Measurements from ENCODE around the gene HNRNPM.

HNRNPM gene

DNA sequence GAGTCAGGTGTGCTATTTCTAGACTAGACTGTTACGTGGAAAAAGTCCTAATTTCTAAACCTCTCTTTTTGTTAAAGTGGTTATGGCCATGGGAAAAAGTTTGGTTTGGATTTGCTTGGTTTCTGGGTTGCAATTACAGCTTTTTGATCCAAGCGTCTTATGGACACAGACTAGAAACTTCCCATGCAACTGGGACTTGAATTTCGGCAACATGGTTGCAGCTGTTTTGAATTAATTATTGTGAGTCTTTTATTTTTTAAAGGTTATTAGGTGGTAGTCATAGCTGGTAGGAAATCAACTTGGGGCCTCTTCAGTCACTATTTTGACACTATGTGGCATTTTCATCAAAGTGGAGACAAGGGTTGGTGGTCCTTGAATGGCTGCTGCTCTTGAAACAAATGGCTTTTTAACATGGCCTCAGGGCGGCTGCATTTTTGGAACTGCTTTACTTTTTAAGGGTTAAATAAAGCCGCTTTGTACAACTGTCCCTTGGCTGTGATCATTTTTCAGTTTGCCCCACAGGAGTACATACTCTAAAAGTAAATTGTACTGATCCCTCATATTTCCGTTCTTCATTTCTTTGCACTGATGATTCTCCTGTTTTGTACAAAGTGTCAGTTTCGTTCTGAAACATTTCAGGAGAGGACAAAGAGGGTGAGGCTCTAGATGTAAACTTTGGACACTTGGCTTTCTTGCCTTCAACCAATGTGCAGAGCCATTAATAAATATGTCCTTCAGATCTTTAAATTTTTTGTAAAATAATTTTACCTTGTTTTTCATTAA is 15.9 kb downstream of the HNRNPM start:
- DNase-seq, result no peak

DNA sequence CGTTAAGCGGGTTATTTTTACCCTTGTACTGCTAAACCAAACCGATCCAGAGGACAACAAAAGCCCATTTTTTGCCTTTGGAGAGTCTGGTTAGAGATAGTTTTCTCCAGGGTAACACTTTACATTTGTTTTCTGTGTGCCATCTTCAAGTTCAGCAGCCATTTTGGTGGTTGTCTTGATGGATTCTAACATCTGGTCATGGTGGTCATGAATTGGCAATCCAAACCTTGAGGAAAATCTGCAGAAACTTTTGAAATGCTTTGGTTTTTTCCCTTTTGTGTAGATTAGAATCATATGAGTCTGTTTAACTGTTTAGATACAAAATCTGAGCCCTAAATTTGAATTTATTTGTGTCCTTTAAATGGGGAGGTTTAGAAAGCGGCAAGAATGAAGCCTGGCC is 16.6 kb downstream of the HNRNPM start:
- DNase-seq, result no peak

DNA sequence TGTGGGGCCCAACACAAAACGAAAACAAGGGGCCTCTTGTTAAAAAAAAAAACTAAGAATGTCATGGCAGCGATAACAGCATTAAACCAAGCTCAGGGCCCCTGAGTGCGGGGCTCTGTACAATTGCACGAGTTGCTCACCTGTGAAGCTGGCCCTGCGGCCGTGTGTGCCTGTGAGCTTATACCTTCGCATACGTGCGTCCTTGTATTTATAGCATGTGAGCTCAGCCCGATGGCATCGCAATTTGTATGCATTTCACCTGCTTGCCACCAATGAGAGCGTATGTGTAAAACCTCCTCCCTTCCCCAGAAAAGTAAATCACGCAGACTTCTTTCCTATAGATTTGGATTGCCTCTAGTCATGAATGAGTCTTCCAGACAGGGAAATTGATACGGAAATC is 17.1 kb downstream of the HNRNPM start:
- DNase-seq, result no peak

DNA sequence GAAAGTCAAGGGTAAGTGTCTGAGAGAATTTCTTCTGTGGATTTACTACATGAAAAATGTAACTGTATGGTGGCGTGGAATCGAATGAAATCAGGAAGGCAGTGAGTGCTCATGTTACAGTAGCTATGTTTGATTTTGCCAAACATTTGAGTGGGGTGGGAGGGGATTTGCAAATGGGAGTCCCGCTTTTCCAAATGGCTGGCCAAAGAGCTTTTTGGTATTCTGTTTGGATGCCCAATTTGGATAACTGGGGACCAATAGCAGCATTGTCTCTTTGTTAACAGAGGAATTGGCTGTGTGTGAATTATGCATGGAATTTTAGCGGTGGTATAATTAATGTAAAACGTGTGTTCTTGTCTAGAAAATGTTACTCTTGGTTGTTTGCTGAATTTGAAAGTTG is 17.8 kb downstream of the HNRNPM start:
- no peak for DNase-seq

DNA sequence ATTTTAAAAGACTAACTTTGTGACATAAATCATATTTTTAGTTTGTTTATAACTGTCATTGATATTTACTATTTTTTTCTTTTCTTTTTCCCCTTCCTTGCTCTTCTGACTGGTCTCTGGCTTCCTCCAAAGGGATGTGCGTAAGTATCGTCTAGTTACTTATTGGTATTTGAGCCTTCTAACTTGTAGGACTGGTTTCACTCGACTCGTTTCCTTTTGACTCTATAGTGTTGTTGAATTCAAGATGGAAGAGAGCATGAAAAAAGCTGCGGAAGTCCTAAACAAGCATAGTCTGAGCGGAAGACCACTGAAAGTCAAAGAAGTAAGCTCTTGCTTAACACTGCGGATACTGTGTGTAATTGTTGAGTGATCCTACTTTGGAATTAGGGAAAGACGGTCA is 18.6 kb downstream of the HNRNPM start:
- no peak for DNase-seq

- DNase-seq, result no peak
These were observed 21.2 kb downstream of the HNRNPM start for GRCh38 chr19:8466018-8466417.

DNA sequence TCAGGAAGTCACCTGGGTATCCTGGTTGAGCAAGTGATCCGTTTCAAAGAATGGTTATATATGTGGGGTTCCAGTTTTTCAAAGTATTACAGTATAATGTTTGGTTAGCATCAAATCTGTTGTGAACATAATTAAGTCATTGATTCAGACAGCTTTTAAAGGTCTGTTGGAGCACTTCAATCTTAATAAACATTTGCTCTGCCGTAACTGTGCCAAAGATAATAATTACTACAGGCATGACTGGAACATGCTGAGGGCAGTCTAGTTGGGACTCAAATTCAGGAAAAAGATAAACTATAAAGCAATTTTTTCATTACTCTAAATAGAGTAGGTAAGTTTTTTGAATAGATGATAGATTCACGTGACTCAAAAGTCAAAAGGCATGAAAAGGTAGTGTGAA is 23.3 kb downstream of the HNRNPM start:
- no peak for DNase-seq

GRCh38 chr19:8468761-8469373 is 24.1 kb downstream of the HNRNPM start:
- DNase-seq, result no peak

DNA sequence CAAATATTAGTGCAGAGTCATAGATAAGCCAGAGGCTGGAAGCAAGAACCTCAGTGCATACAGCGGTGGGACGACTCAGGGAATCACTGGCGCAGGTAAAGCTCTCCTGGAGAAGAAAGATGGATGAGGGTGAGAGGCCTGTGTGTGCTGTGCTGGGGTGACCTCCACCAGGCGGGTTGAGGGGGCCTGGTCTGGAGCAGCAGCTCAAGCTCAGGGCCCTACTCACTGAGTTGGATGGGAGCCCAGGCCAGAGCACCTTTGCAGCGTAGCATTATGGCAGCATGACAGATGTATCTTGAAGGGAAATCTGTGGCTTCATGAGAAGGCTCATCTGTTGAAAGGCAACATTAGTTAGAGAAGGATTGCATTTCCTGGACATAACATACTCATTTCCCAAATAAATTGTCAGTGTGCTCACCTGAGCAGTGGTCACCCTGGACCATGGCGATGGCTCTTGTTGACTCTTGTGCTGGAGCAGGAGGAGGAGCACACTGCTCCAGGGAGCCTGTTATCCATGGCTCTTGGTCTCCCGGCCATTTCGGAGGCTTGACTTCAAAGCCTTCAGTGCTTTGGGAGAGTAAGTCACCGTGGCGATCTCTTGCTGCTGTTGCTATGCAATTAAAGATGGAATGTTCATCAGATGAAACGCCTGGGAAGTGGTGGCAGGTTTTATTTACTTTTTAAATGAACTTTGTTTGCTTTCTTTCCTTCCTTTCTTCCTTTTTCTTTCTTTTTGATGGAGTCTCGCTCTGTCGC is 25.0 kb downstream of the HNRNPM start:
- DNase-seq, result no peak

DNA sequence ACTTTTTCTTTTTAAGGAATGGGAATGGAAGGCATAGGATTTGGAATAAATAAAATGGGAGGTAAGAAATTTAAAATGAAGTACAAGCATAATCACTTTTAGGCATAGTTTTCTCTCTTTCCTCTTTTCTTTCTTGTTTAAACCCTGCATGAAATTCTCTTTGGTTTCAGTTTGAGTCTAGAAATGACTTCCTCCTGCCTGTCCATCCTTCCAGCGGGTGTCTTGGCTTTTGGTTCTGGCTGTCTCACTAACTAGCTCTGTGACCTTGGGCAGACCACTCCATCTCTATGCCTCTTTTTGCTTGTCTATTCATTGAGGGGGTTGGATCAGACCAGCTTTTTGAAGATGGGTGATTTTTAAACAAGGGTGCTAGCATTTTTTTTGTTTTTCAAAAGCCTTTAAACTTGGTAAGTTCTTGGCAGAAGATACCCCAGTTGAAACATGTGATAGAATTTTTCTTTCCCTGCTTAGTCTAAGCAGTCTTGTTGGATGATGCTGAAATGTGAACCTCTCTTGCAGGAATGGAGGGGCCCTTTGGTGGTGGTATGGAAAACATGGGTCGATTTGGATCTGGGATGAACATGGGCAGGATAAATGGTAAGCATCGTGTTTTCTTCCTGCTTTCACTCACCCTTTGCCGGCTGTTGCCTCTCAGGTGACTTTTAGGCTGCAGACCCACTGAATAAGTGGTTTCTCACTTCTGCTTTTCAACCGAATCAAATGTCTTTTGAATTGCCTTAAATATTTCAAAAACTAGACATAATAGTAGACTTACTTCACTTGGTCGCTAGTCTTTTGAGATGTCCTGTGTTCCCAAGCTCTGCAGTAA is 29.1 kb downstream of the HNRNPM start:
- DNase-seq, result no peak

DNA sequence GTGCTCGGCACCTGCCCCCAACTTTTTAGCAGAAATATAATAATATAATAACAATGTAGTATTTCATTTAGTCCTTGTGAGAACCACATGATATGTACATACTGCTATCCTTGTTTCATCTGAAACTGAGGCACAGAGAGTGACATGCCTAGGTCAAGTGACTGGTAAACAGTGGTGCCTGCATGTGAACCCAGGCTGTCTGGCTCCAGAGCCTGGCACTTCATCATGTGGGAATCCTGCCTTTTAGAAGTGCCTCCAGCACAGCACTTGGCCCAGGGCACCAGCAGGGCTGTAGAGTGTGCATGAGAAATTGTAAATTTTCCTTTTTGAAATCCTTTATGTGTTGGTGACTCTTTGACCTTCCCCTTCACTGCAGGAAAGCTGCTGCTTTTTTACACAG is 30.2 kb downstream of the HNRNPM start:
- DNase-seq, result no peak

DNA sequence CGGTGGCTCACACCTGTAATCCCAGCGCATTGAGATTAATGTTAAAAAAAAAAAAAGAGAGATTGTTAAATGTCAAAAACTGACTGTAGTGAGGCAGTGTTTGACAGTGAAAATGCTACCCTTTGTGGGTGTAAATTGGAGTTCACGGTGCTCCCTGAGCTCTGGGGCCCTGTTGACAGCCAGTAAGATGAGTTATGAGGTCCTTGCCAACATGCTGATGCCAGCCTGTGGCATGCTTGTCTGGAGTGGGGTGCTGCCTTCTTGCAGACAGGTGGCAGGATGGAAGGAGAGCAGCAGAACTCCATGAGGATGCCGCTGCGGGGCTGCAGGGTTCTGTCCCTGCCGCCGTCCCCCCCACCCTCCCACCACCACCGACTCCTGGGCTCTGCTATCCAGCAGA is 31.7 kb downstream of the HNRNPM start:
- no peak for DNase-seq

GRCh38 chr19:8477889-8478288 is 33.1 kb downstream of the HNRNPM start:
- no peak for DNase-seq

DNA sequence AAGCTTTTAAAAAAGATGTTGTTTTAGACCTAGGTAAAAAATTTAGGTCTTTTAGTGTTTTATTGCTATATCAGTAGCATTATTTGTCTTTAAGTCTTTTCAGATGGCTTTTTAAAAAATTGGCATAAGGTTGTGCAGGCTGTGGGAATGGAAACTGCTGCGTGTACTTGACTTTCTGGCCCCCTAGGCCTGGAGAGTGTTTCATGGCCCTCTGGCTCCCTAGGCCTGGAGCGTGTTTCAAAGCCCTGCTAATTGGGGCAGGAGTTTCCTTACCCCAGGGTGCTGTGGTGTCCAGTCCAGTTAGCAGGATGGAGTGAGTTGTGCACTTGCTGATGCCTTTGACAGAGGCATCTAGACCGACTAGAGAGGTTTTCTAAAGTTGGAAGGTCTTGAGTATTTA is 33.8 kb downstream of the HNRNPM start:
- DNase-seq, result no peak

GRCh38 chr19:8481201-8481600 is 36.4 kb downstream of the HNRNPM start:
- DNase-seq, result no peak

DNA sequence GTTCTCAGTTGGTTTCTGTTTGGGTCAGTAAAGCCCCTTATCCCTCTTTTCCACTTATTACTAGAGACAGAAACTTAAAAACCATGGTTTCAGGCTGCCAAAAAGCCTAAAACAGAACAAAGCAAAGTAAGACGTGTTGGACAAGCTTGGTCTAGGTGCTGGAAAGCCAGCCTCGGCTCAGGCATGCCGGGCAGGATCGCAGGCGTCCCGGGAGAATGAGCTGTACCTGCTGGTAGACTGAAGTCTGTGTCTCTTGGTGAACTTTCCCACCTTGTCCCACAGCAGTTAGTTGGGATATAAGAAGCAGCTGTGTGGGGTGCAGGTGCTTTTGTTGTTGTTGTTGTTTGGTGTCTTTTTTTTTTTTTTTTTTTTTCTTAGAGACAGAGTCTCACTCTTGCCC is 36.8 kb downstream of the HNRNPM start:
- no peak for DNase-seq

DNA sequence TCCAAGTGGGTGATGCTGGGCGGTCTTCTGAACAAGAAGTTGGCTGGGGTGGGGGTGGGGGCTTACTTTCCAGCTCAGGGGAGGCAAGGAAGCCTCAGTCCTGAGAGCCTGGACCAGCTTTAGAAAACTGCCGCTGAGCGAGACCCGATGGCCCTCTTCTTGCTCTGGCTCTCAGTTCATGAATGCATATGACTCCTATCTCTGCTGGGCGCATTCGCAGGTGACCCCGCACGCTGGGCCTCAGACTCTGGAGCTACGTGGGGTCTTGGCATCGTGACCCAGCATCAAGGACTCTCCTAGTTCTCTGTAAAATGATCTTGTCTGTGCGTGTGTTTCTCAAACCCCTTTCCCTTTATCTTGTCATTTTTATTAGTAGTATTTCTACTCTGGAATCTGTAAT is 37.9 kb downstream of the HNRNPM start:
- DNase-seq, result no peak

- no peak for DNase-seq
These were observed 38.4 kb downstream of the HNRNPM start for GRCh38 chr19:8483165-8483564.

DNA sequence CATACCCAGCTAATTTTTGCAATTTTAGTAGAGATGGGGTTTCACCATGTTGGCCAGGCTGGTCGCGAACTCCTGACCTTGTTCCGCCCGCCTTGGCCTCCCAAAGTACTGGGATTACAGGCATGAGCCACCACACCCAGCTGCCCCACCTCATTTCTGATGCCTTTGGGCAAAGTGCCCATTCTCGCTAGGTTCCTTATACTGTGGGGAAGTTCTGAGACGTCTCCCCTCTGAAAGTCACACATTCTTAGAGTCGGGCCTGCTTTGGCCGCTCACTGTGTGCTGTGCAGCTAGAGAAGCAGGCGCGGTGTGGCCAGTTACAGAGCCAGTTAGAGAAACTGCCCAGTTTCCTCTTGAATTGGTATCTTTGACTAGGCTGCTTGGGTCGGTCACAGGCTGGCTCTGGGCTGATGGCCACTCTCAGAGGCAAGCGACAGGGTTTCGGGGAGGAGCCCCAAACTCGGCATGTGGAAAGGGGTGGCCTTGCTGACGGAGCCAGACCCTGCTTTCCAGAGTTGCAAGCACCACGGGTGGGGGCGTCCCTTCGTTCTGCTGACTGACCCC is 39.6 kb downstream of the HNRNPM start:
- DNase-seq, result no peak

DNA sequence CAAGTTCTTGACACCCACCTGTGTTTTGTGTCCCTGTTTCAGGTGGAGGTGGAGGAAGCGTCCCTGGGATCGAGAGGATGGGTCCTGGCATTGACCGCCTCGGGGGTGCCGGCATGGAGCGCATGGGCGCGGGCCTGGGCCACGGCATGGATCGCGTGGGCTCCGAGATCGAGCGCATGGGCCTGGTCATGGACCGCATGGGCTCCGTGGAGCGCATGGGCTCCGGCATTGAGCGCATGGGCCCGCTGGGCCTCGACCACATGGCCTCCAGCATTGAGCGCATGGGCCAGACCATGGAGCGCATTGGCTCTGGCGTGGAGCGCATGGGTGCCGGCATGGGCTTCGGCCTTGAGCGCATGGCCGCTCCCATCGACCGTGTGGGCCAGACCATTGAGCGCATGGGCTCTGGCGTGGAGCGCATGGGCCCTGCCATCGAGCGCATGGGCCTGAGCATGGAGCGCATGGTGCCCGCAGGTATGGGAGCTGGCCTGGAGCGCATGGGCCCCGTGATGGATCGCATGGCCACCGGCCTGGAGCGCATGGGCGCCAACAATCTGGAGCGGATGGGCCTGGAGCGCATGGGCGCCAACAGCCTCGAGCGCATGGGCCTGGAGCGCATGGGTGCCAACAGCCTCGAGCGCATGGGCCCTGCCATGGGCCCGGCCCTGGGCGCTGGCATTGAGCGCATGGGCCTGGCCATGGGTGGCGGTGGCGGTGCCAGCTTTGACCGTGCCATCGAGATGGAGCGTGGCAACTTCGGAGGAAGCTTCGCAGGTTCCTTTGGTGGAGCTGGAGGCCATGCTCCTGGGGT is 41.0 kb downstream of the HNRNPM start:
- no peak for DNase-seq

DNA sequence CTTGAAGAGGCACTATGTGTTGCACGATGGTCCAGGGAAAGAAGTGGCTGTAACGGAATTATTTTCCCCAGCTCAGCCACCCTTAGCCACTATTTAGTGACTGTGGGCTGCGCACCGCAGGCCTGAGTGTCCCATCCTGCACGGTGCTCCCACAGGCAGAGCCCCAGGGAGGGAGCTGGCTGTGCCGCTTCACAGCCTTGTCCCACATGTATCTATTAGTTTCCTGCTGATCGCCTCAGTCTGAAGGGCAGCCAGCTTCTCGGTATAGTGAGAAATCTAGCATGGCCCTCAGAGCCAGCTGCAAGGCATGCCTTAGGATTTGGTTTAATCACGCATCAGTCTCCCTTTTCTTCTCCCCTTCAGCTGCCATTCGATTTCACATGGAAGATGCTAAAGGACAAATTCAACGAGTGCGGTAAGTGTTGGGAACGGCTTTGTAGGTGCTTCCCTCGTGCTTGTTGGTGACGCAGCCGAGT is 41.9 kb downstream of the HNRNPM start:
- no peak for DNase-seq

All from activated naive CD4-positive, alpha-beta T cell treated with Interleukin-2 at 50 U/mL for 16 hours (primary cell).